Measurements from ENCODE around the gene TRA2A.

TRA2A gene

GRCh38 chr7:23468526-23469149 is 63.1 kb downstream of the TRA2A start:
- Histone ChIP-seq H2AFZ (ENCODE audit: low read depth, low read length, severe bottlenecking) (no peak overlapping the region), H3K27ac (ENCODE audit: low read depth, low read length) (peak overlapping the region; percentile 96), H3K9me3 (ENCODE audit: insufficient read depth, low read length) (no peaks in the 10 kb centered on the region), H4K20me1 (ENCODE audit: low read depth, low read length) (peaks cover 11% of the 10 kb centered on the region; the same call in 1 of the 2 replicates), H3K27me3 (ENCODE audit: low read length) (no peaks in the 10 kb centered on the region), H3F3A (ENCODE audit: insufficient read depth) (peaks cover 49% of the 10 kb centered on the region), H3K4me2 (ENCODE audit: low read depth, low read length, poor library complexity, severe bottlenecking) (peak overlapping the region; percentile 100), H3K4me3 (ENCODE audit: insufficient read depth, low read length, poor library complexity, severe bottlenecking) (peak overlapping the region; percentile 90), H3K9me2 (replicated peaks; ENCODE audit: insufficient read depth, low read length) (no peaks in the 10 kb centered on the region), H3K36me3 (ENCODE audit: low read length) (peaks cover 15% of the 10 kb centered on the region), H3K9ac (ENCODE audit: low read length) (peak overlapping the region; percentile 92), H3K79me2 (ENCODE audit: insufficient read depth, low read length) (peaks cover 86% of the 10 kb centered on the region)
- TF ChIP-seq EZH2phosphoT487 (conservative IDR thresholded peaks at IDR 0.05; ENCODE audit: low read length) (no peak), CTCF (IDR thresholded peaks at IDR 0.05; ENCODE audit: insufficient read depth, low read length, poor library complexity, severe bottlenecking) (no peak)

GRCh38 chr7:23467806-23468525 is 63.8 kb downstream of the TRA2A start:
- Histone ChIP-seq H3K27ac (ENCODE audit: low read depth, low read length) (peak overlapping the region; percentile 96), H3K79me2 (ENCODE audit: insufficient read depth, low read length) (peaks cover 86% of the 10 kb centered on the region), H3K4me3 (ENCODE audit: insufficient read depth, low read length, poor library complexity, severe bottlenecking) (peak overlapping the region; percentile 90), H4K20me1 (ENCODE audit: low read depth, low read length) (peaks cover 18% of the 10 kb centered on the region; the same call in 1 of the 2 replicates), H3K36me3 (ENCODE audit: low read length) (peaks cover 20% of the 10 kb centered on the region), H3K9me3 (ENCODE audit: insufficient read depth, low read length) (no peaks in the 10 kb centered on the region), H3K4me2 (ENCODE audit: low read depth, low read length, poor library complexity, severe bottlenecking) (peak overlapping the region; percentile 100), H3K9ac (ENCODE audit: low read length) (peak overlapping the region; percentile 92), H3K9me2 (replicated peaks; ENCODE audit: insufficient read depth, low read length) (no peaks in the 10 kb centered on the region), H2AFZ (ENCODE audit: low read depth, low read length, severe bottlenecking) (no peak overlapping the region), H3F3A (ENCODE audit: insufficient read depth) (peaks cover 42% of the 10 kb centered on the region), H3K27me3 (ENCODE audit: low read length) (no peaks in the 10 kb centered on the region)
- no peak for TF ChIP-seq EZH2phosphoT487 (conservative IDR thresholded peaks at IDR 0.05; ENCODE audit: low read length)
- no peak for TF ChIP-seq CTCF (IDR thresholded peaks at IDR 0.05; ENCODE audit: insufficient read depth, low read length, poor library complexity, severe bottlenecking)

GRCh38 chr7:23467291-23467805 is 64.4 kb downstream of the TRA2A start:
- H4K20me1 ChIP-seq (ENCODE audit: low read depth, low read length): peaks cover 18% of the 10 kb centered on the region; the same call in 1 of the 2 replicates

More at GRCh38 chr7:23467291-23467805, 64.4 kb downstream of the TRA2A start:
- Histone ChIP-seq H2AFZ (ENCODE audit: low read depth, low read length, severe bottlenecking) (no peak overlapping the region), H3K27ac (ENCODE audit: low read depth, low read length) (peak overlapping the region; percentile 96), H3K4me3 (ENCODE audit: insufficient read depth, low read length, poor library complexity, severe bottlenecking) (peak overlapping the region; percentile 90), H3F3A (ENCODE audit: insufficient read depth) (peaks cover 36% of the 10 kb centered on the region), H3K9ac (ENCODE audit: low read length) (peak overlapping the region; percentile 92), H3K4me2 (ENCODE audit: low read depth, low read length, poor library complexity, severe bottlenecking) (peak overlapping the region; percentile 100), H3K9me3 (ENCODE audit: insufficient read depth, low read length) (no peaks in the 10 kb centered on the region), H3K36me3 (ENCODE audit: low read length) (peaks cover 20% of the 10 kb centered on the region), H3K9me2 (replicated peaks; ENCODE audit: insufficient read depth, low read length) (no peaks in the 10 kb centered on the region), H3K27me3 (ENCODE audit: low read length) (no peaks in the 10 kb centered on the region), H3K79me2 (ENCODE audit: insufficient read depth, low read length) (peaks cover 86% of the 10 kb centered on the region)
- TF ChIP-seq EZH2phosphoT487 (conservative IDR thresholded peaks at IDR 0.05; ENCODE audit: low read length) (no peak), CTCF (IDR thresholded peaks at IDR 0.05; ENCODE audit: insufficient read depth, low read length, poor library complexity, severe bottlenecking) (no peak)

Measured in SU-DHL-6 (cell line).